H1 (cell line): Measurements from ENCODE around the gene SERPINA12. TPM values are rescaled to one million over a fixed set of nuclear protein-coding genes. Genes with fewer than 3 reads are reported as not detected.

ENCODE experiments used
- CTCF ChIA-PET: fragments of 300-600 bp; sonication (Branson Sonifier 250); formaldehyde crosslinking; loops from one replicate; lab custom pipeline; 2021; ENCODE audit not compliant: partially characterized antibody; lab: Charles Lee
- POLR2A ChIA-PET: fragments of 300-600 bp; sonication (Branson Sonifier 250); formaldehyde crosslinking; loops from one replicate; lab custom pipeline; 2021; ENCODE audit warnings: inconsistent platforms; ENCODE audit not compliant: partially characterized antibody; lab: Charles Lee
- DNase-seq, 2 experiments: peaks; one replicate each; pipeline versions ENCODE4 v3.0.0 to v3.0.0-alpha.2; 2010 to 2022; ENCODE audit warnings: low spot score in 2 of 2, low read depth in 1 of 2, mixed read lengths in 1 of 2
- FAIRE-seq: peaks from 2 replicates; lab custom pipeline; 2011; peaks lifted over from hg19 to GRCh38; lab: Jason Lieb, UNC
- H2AFZ ChIP-seq: 2 replicates; pipeline ENCODE4 v1.8.1; 2012; ENCODE audit warnings: low read length, inconsistent platforms
- H2AK5ac ChIP-seq: 2 replicates; pipeline ENCODE4 v1.6.1; 2013; ENCODE audit warnings: low read depth, low read length
- H2BK120ac ChIP-seq: replicated peaks from 2 replicates; pipeline ENCODE3; 2013; ENCODE audit warnings: low read depth, low read length, inconsistent platforms
- H2BK12ac ChIP-seq: 2 replicates; pipeline ENCODE4 v1.6.1; 2013; ENCODE audit warnings: low read depth, low read length
- H2BK15ac ChIP-seq: 2 replicates; pipeline ENCODE4 v1.6.1; 2013; ENCODE audit warnings: low read length
- H2BK20ac ChIP-seq: 2 replicates; pipeline ENCODE4 v1.6.1; 2013; ENCODE audit warnings: low read length
- H2BK5ac ChIP-seq: 2 replicates; pipeline ENCODE4 v1.6.1; 2013; ENCODE audit warnings: low read depth, low read length
- H3K14ac ChIP-seq: 2 replicates; pipeline ENCODE4 v1.6.1; 2013; ENCODE audit warnings: inconsistent platforms; ENCODE audit not compliant: insufficient read length
- H3K18ac ChIP-seq: 2 replicates; pipeline ENCODE4 v1.6.1; 2013; ENCODE audit warnings: low read length; ENCODE audit errors: extremely low read depth
- H3K23ac ChIP-seq: 2 replicates; pipeline ENCODE4 v1.6.1; 2013; ENCODE audit warnings: inconsistent platforms; ENCODE audit not compliant: insufficient read length
- H3K23me2 ChIP-seq: 2 replicates; pipeline ENCODE4 v1.6.1; 2013; ENCODE audit warnings: low read depth, low read length
- H3K27ac ChIP-seq: 2 replicates; pipeline ENCODE4 v1.6.1; 2011; ENCODE audit warnings: low read depth, low read length, inconsistent platforms
- H3K27me3 ChIP-seq, 4 experiments: replicated peaks in 1 of 4; 1 replicate in 1 of 4; 2 replicates in 3 of 4; pipeline versions ENCODE4 v1.6.1 to v1.8.1; 2011 to 2013; ENCODE audit warnings: low read length in 3 of 4, mild to moderate bottlenecking in 3 of 4, inconsistent platforms in 2 of 4, mixed read lengths in 2 of 4, moderate library complexity in 1 of 4; ENCODE audit not compliant: control insufficient read depth in 3 of 4, insufficient read depth in 3 of 4; ENCODE audit errors: extremely low read depth in 1 of 4
- H3K36me3 ChIP-seq, 4 experiments: 2 replicates each; pipeline versions ENCODE4 v1.6.1 to v1.8.1; 2011 to 2013; ENCODE audit warnings: mild to moderate bottlenecking in 4 of 4, low read length in 3 of 4, moderate library complexity in 2 of 4, control low read depth in 1 of 4, inconsistent platforms in 1 of 4; ENCODE audit not compliant: insufficient read depth in 4 of 4, control insufficient read depth in 2 of 4
- H3K4ac ChIP-seq: replicated peaks from 2 replicates; pipeline ENCODE3; 2013; ENCODE audit warnings: low read length, low read depth, mixed read lengths, inconsistent platforms; ENCODE audit not compliant: insufficient read length
- H3K4me1 ChIP-seq, 4 experiments: replicated peaks in 1 of 4; 1 replicate in 1 of 4; 2 replicates in 3 of 4; pipeline versions ENCODE4 v1.6.1 to v1.8.1; 2011 to 2013; ENCODE audit warnings: low read length in 3 of 4, inconsistent platforms in 2 of 4, mixed read lengths in 1 of 4; ENCODE audit not compliant: insufficient read depth in 4 of 4, control insufficient read depth in 3 of 4
- H3K4me2 ChIP-seq, 2 experiments: 2 replicates each; pipeline versions ENCODE4 v1.6.1 to v1.8.1; 2011 to 2013; ENCODE audit warnings: low read depth in 2 of 2, low read length in 2 of 2, control low read depth in 1 of 2, inconsistent platforms in 1 of 2, mild to moderate bottlenecking in 1 of 2; ENCODE audit not compliant: insufficient read depth in 1 of 2
- H3K4me3 ChIP-seq, 4 experiments: fragments of 200-600, 300-600 bp in 1 of 4; sonication (generic), shearing (Covaris generic), sonication (Bioruptor Twin) in 1 of 4; 2 replicates each; pipeline versions ENCODE4 v1.5.1 to v1.8.1; 2011 to 2016; ENCODE audit warnings: low read length in 4 of 4, low read depth in 3 of 4, control low read depth in 2 of 4, inconsistent platforms in 2 of 4, mild to moderate bottlenecking in 2 of 4, mixed read lengths in 1 of 4, moderate library complexity in 1 of 4; ENCODE audit not compliant: insufficient read depth in 2 of 4; ENCODE audit errors: extremely low read depth in 1 of 4
- H3K56ac ChIP-seq: replicated peaks from 2 replicates; pipeline ENCODE3; 2013; ENCODE audit warnings: low read depth, mild to moderate bottlenecking, mixed read lengths, low read length, inconsistent platforms; ENCODE audit not compliant: insufficient read length
- H3K79me1 ChIP-seq: 2 replicates; pipeline ENCODE4 v1.6.1; 2013; ENCODE audit warnings: low read depth, low read length, control low read depth
- H3K79me2 ChIP-seq, 2 experiments: 2 replicates each; pipeline versions ENCODE4 v1.6.1 to v1.8.1; 2012 to 2013; ENCODE audit warnings: low read length in 2 of 2, mild to moderate bottlenecking in 2 of 2, inconsistent platforms in 1 of 2; ENCODE audit not compliant: insufficient read depth in 2 of 2, control insufficient read depth in 1 of 2
- H3K9ac ChIP-seq, 4 experiments: replicated peaks in 1 of 4; 1 replicate in 1 of 4; 2 replicates in 3 of 4; pipeline versions ENCODE4 v1.6.1 to v1.8.1; 2011 to 2013; ENCODE audit warnings: low read depth in 3 of 4, low read length in 3 of 4, control low read depth in 2 of 4, mild to moderate bottlenecking in 2 of 4, moderate library complexity in 2 of 4, inconsistent platforms in 1 of 4; ENCODE audit errors: extremely low read depth in 1 of 4
- H3K9me3 ChIP-seq, 2 experiments: 2 replicates each; pipeline versions ENCODE4 v1.6.1 to v1.8.1; 2012 to 2013; ENCODE audit warnings: mild to moderate bottlenecking in 2 of 2, moderate library complexity in 2 of 2, control low read depth in 1 of 2, inconsistent platforms in 1 of 2, low read depth in 1 of 2, low read length in 1 of 2, mixed read lengths in 1 of 2; ENCODE audit not compliant: insufficient read depth in 2 of 2
- H4K20me1 ChIP-seq, 2 experiments: replicated peaks in 1 of 2; 2 replicates each; pipeline versions ENCODE3 to v1.8.1; 2011 to 2013; ENCODE audit warnings: inconsistent platforms in 2 of 2, low read length in 2 of 2, mild to moderate bottlenecking in 1 of 2; ENCODE audit not compliant: insufficient read depth in 2 of 2, control insufficient read depth in 1 of 2
- H4K5ac ChIP-seq: 2 replicates; pipeline ENCODE4 v1.6.1; 2013; ENCODE audit warnings: low read length, low read depth, mixed read lengths, inconsistent platforms; ENCODE audit not compliant: insufficient read length
- H4K8ac ChIP-seq: 2 replicates; pipeline ENCODE4 v1.8.0; 2013; ENCODE audit warnings: mild to moderate bottlenecking, moderate library complexity, low read length, inconsistent platforms; ENCODE audit not compliant: insufficient read depth; ENCODE audit errors: extremely low read depth
- H4K91ac ChIP-seq: replicated peaks from 2 replicates; pipeline ENCODE3; 2013; ENCODE audit warnings: low read length, mixed read lengths, inconsistent platforms; ENCODE audit not compliant: insufficient read length
- CBX5 ChIP-seq: fragments of 300-800, 300-1000 bp; sonication (generic); IDR thresholded peaks from 2 replicates; pipeline ENCODE4 v1.7.1; 2016; ENCODE audit warnings: antibody characterized with exemption, low read length, low read depth
- CHD1 ChIP-seq: IDR thresholded peaks from 2 replicates; pipeline ENCODE4 v1.6.1; 2012; ENCODE audit warnings: low read depth, low read length, improper control_type of control experiment
- CTBP2 ChIP-seq: IDR thresholded peaks from 2 replicates; pipeline ENCODE4 v1.7.0; 2011; ENCODE audit warnings: borderline replicate concordance, mild to moderate bottlenecking, moderate library complexity, mixed read lengths, low read length; ENCODE audit not compliant: insufficient read depth, insufficient read length
- GTF2F1 ChIP-seq: IDR thresholded peaks from 2 replicates; pipeline ENCODE4 v1.6.1; 2012; ENCODE audit warnings: low read depth, low read length, improper control_type of control experiment, borderline replicate concordance
- RBBP5 ChIP-seq: IDR thresholded peaks from 2 replicates; pipeline ENCODE4 v1.7.1; 2012; ENCODE audit warnings: low read depth, mild to moderate bottlenecking, inconsistent platforms, low read length, moderate library complexity, borderline replicate concordance
- SAP30 ChIP-seq: fragments of 300-600 bp; sonication (generic); IDR thresholded peaks from 2 replicates; pipeline ENCODE4 v1.7.1; 2012; ENCODE audit warnings: low read length, moderate library complexity, mild to moderate bottlenecking, inconsistent platforms; ENCODE audit not compliant: insufficient read depth, insufficient replicate concordance
- WGBS, 2 experiments: shearing (Covaris generic) in 1 of 2; methylation state at CpG; one replicate each; pipeline versions ENCODE4 v1.1.6 to v1.1.7; 2013 to 2015; ENCODE audit warnings: low lambda C conversion rate in 2 of 2, mixed read lengths in 2 of 2, inconsistent platforms in 1 of 2, low coverage in 1 of 2, missing lambda C conversion rate in 1 of 2; ENCODE audit not compliant: insufficient replicate concordance in 2 of 2, insufficient coverage in 1 of 2, insufficient read length in 1 of 2; ENCODE audit errors: extremely low coverage in 1 of 2, missing lambda C conversion rate in 1 of 2; 5-methylcytosine and 5-hydroxymethylcytosine counted together
- polyA plus RNA-seq, 7 experiments: library from polyadenylated mRNA; depleted of rRNA in 3 of 7; stranded (reverse) in 5 of 7; unstranded in 2 of 7; fragments of >200 nt in 5 of 7; fragments of 200-250 nt in 2 of 7; gene quantifications; 1 replicate in 5 of 7; 2 replicates in 1 of 7; 4 replicates in 1 of 7; pipeline versions ENCODE4 v1.2.1 to v1.2.3, GENCODE V29; 2011 to 2013; ENCODE audit warnings: missing spikeins in 2 of 7, mixed read lengths in 2 of 7
- total RNA-seq: library from RNA; stranded (reverse); fragmentation: NEBNext Ultra II Directional; extraction: Animal tissue kit (Norgen Biotek cat#: 25700); gene quantifications from 2 replicates; pipeline ENCODE4 v1.2.1, GENCODE V29; 2021

Gene SERPINA12
- total and polyA plus RNA-seq, 2 of the 8 experiments (the other 6 are each of a cell fraction or from before 2014, with no cell fraction given): not detected

DNA sequence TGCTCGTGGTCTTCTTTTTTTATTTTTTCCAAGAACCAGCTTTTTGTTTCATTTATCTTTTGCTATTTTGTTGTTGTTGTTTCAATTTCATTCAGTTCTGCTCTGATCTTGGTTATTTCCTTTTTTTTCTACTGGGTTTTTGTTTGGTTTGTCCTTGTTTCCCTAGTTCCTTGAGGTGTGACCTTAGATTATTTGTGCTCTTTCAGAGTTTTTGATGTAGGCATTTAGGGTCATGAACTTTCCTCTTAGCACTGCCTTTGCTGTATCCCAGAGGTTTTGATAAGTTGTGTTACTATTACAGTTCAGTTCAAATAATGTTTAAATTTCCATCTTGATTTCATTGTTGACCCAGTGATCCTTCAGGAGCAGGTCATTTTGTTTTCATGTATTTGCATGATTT, 53.3 kb downstream of the SERPINA12 start:
- ChIA-PET POLR2A (no interaction called here), CTCF (interaction anchor here (0.6 to 2.2 kb wide), 4 partner anchors 10 to 176 kb away, joined by 3 to 4 read pairs (median 4); no protein-coding TSS in a partner anchor)
- H2BK5ac ChIP-seq: no peak overlapping the region
- no peak overlapping the region for H2AFZ ChIP-seq
- H3K23ac ChIP-seq: no peak overlapping the region
- no peak overlapping the region for H4K8ac ChIP-seq
- no peak overlapping the region for H2AK5ac ChIP-seq
- no peak overlapping the region for H3K4ac ChIP-seq
- H3K4me2 ChIP-seq: no peak overlapping the region
- no peak overlapping the region for H3K27ac ChIP-seq
- no peak overlapping the region for H4K91ac ChIP-seq
- no peaks in the 10 kb centered on the region for H3K36me3 ChIP-seq
- H3K56ac ChIP-seq: no peak overlapping the region
- H3K79me1 ChIP-seq: no peaks in the 10 kb centered on the region
- H3K4me3 ChIP-seq: no peak overlapping the region
- H4K5ac ChIP-seq: no peak overlapping the region
- H3K4me1 ChIP-seq: peaks cover 6 to 15% (median 10%) of the 10 kb centered on the region in 4 experiments; a peak in 6 of 7 replicates
- WGBS, 2 experiments: 6% methylated on average over 1 of the region's 1 CpG; no CpG with 5 or more reads in 1 of the 2 experiments
- no peak overlapping the region for H3K9ac ChIP-seq
- no peaks in the 10 kb centered on the region for H3K79me2 ChIP-seq
- peaks cover 3 to 12% of the 10 kb centered on the region in 2 experiments; a peak in 2 of 4 replicates for H3K9me3 ChIP-seq
- FAIRE-seq: peak; percentile 19
- no peak overlapping the region for H2BK20ac ChIP-seq
- no peaks in the 10 kb centered on the region for H3K27me3 ChIP-seq
- peaks cover 2% of the 10 kb centered on the region; the same call in 1 of the 2 replicates for H3K23me2 ChIP-seq
- H4K20me1 ChIP-seq: no peaks in the 10 kb centered on the region
- TF ChIP-seq RBBP5: no peak
- no peak for TF ChIP-seq CBX5
- no peak for TF ChIP-seq GTF2F1
- TF ChIP-seq CTBP2: no peak
- no peak for TF ChIP-seq SAP30
- no peak for TF ChIP-seq CHD1
- no peak overlapping the region for H2BK120ac ChIP-seq
- H2BK15ac ChIP-seq: no peak overlapping the region
- H3K18ac ChIP-seq: no peak overlapping the region
- H2BK12ac ChIP-seq: no peak overlapping the region
- no peak overlapping the region for H3K14ac ChIP-seq
- no peak for DNase-seq
